ENCODE measurements around the gene RUFY2.

Gene RUFY2

GRCh38 chr10:68342909-68343516 lies 64.1 kb downstream of the RUFY2 start:
- H4K5ac ChIP-seq (ENCODE audit: low read length) = no peak overlapping the region
- H3K4me3 ChIP-seq (ENCODE audit: low read length) = no peak overlapping the region
- H3K18ac ChIP-seq (ENCODE audit: low read length) = no peak overlapping the region
- H3K27me3 ChIP-seq (ENCODE audit: insufficient read depth, low read length, poor library complexity) = no peaks in the 10 kb centered on the region
- no CpG with 5 or more reads among the region's 3 CpGs for WGBS (ENCODE audit: extremely low coverage, insufficient coverage, low lambda C conversion rate)
- peaks cover 2% of the 10 kb centered on the region for H3K79me1 ChIP-seq (ENCODE audit: low read length)
- H2BK5ac ChIP-seq (ENCODE audit: low read length) = no peak overlapping the region
- H3K56ac ChIP-seq (ENCODE audit: low read length) = no peak overlapping the region
- H3K79me2 ChIP-seq (ENCODE audit: control insufficient read depth, insufficient read depth, low read length) = peaks cover 22% of the 10 kb centered on the region
- H3K9ac ChIP-seq (ENCODE audit: low read length) = no peak overlapping the region
- no peak overlapping the region for H2AK5ac ChIP-seq (ENCODE audit: low read length)
- peaks cover 6% of the 10 kb centered on the region for H3K36me3 ChIP-seq (ENCODE audit: control insufficient read depth, insufficient read depth, low read length)
- H3K27ac ChIP-seq (ENCODE audit: low read depth, low read length) = no peak overlapping the region
- no peak overlapping the region for H3K23ac ChIP-seq (ENCODE audit: low read length)
- no peak overlapping the region for H3K4ac ChIP-seq (ENCODE audit: low read depth, low read length)
- H4K8ac ChIP-seq (ENCODE audit: low read depth, low read length) = no peak overlapping the region
- no peak overlapping the region for H3K4me2 ChIP-seq (ENCODE audit: low read length)
- no peak overlapping the region for H2BK15ac ChIP-seq (replicated peaks; ENCODE audit: low read depth)
- no peak for DNase-seq
- H2BK120ac ChIP-seq (ENCODE audit: low read depth, low read length) = no peak overlapping the region
- H3K4me1 ChIP-seq (ENCODE audit: control insufficient read depth, low read depth, low read length) = no peaks in the 10 kb centered on the region

GRCh38 chr10:68340358-68341080 lies 66.6 kb downstream of the RUFY2 start:
- peaks cover 43% of the 10 kb centered on the region for H3K79me2 ChIP-seq (ENCODE audit: control insufficient read depth, insufficient read depth, low read length)
- H4K8ac ChIP-seq (ENCODE audit: low read depth, low read length) = no peak overlapping the region
- H3K4me3 ChIP-seq (ENCODE audit: low read length) = no peak overlapping the region
- no peak overlapping the region for H3K4me2 ChIP-seq (ENCODE audit: low read length)
- no peaks in the 10 kb centered on the region for H3K4me1 ChIP-seq (ENCODE audit: control insufficient read depth, low read depth, low read length)
- no peak overlapping the region for H3K18ac ChIP-seq (ENCODE audit: low read length)
- peaks cover 6% of the 10 kb centered on the region for H3K36me3 ChIP-seq (ENCODE audit: control insufficient read depth, insufficient read depth, low read length)
- H3K79me1 ChIP-seq (ENCODE audit: low read length) = peaks cover 2% of the 10 kb centered on the region
- no peak overlapping the region for H4K5ac ChIP-seq (ENCODE audit: low read length)
- H2AK5ac ChIP-seq (ENCODE audit: low read length) = no peak overlapping the region
- H2BK5ac ChIP-seq (ENCODE audit: low read length) = no peak overlapping the region
- H3K4ac ChIP-seq (ENCODE audit: low read depth, low read length) = no peak overlapping the region
- no peak overlapping the region for H3K56ac ChIP-seq (ENCODE audit: low read length)
- H2BK15ac ChIP-seq (replicated peaks; ENCODE audit: low read depth) = no peak overlapping the region
- DNase-seq = no peak
- no peak overlapping the region for H3K23ac ChIP-seq (ENCODE audit: low read length)
- no peak overlapping the region for H2BK120ac ChIP-seq (ENCODE audit: low read depth, low read length)
- H3K27ac ChIP-seq (ENCODE audit: low read depth, low read length) = no peak overlapping the region
- no CpG with 5 or more reads among the region's 8 CpGs for WGBS (ENCODE audit: extremely low coverage, insufficient coverage, low lambda C conversion rate)
- H3K27me3 ChIP-seq (ENCODE audit: insufficient read depth, low read length, poor library complexity) = no peaks in the 10 kb centered on the region
- H3K9ac ChIP-seq (ENCODE audit: low read length) = no peak overlapping the region

GRCh38 chr10:68336754-68337351 lies 70.2 kb downstream of the RUFY2 start:
- H3K4me3 ChIP-seq (ENCODE audit: low read length) = no peak overlapping the region
- H4K5ac ChIP-seq (ENCODE audit: low read length) = no peak overlapping the region
- no peak overlapping the region for H3K56ac ChIP-seq (ENCODE audit: low read length)
- no peak overlapping the region for H3K27ac ChIP-seq (ENCODE audit: low read depth, low read length)
- H2BK5ac ChIP-seq (ENCODE audit: low read length) = no peak overlapping the region
- no peak overlapping the region for H2BK120ac ChIP-seq (ENCODE audit: low read depth, low read length)
- no peak overlapping the region for H3K18ac ChIP-seq (ENCODE audit: low read length)
- no peak overlapping the region for H3K4me2 ChIP-seq (ENCODE audit: low read length)
- H3K23ac ChIP-seq (ENCODE audit: low read length) = no peak overlapping the region
- peaks cover 6% of the 10 kb centered on the region for H3K36me3 ChIP-seq (ENCODE audit: control insufficient read depth, insufficient read depth, low read length)
- no peak for DNase-seq
- peaks cover 2% of the 10 kb centered on the region for H3K79me1 ChIP-seq (ENCODE audit: low read length)
- no CpG with 5 or more reads among the region's 7 CpGs for WGBS (ENCODE audit: extremely low coverage, insufficient coverage, low lambda C conversion rate)
- H3K9ac ChIP-seq (ENCODE audit: low read length) = no peak overlapping the region
- no peaks in the 10 kb centered on the region for H3K27me3 ChIP-seq (ENCODE audit: insufficient read depth, low read length, poor library complexity)
- H3K4me1 ChIP-seq (ENCODE audit: control insufficient read depth, low read depth, low read length) = no peaks in the 10 kb centered on the region
- H3K79me2 ChIP-seq (ENCODE audit: control insufficient read depth, insufficient read depth, low read length) = peaks cover 79% of the 10 kb centered on the region
- no peak overlapping the region for H2BK15ac ChIP-seq (replicated peaks; ENCODE audit: low read depth)
- H3K4ac ChIP-seq (ENCODE audit: low read depth, low read length) = no peak overlapping the region
- no peak overlapping the region for H4K8ac ChIP-seq (ENCODE audit: low read depth, low read length)
- no peak overlapping the region for H2AK5ac ChIP-seq (ENCODE audit: low read length)

- peak overlapping the region; percentile 69 for H3K9ac ChIP-seq (ENCODE audit: low read length)
- H3K27ac ChIP-seq (ENCODE audit: low read depth, low read length) = no peak overlapping the region
- no peak overlapping the region for H3K4ac ChIP-seq (ENCODE audit: low read depth, low read length)
- no peak overlapping the region for H2AK5ac ChIP-seq (ENCODE audit: low read length)
- H3K79me2 ChIP-seq (ENCODE audit: control insufficient read depth, insufficient read depth, low read length) = peaks cover 70% of the 10 kb centered on the region
- peak overlapping the region; percentile 44 for H3K56ac ChIP-seq (ENCODE audit: low read length)
- H3K23ac ChIP-seq (ENCODE audit: low read length) = no peak overlapping the region
- H3K4me3 ChIP-seq (ENCODE audit: low read length) = peak overlapping the region; percentile 50
- H2BK5ac ChIP-seq (ENCODE audit: low read length) = no peak overlapping the region
- peak overlapping the region; percentile 67 for H3K4me2 ChIP-seq (ENCODE audit: low read length)
- H4K5ac ChIP-seq (ENCODE audit: low read length) = no peak overlapping the region
- peaks cover 2% of the 10 kb centered on the region for H3K36me3 ChIP-seq (ENCODE audit: control insufficient read depth, insufficient read depth, low read length)
- no CpG with 5 or more reads among the region's 8 CpGs for WGBS (ENCODE audit: extremely low coverage, insufficient coverage, low lambda C conversion rate)
- no peak overlapping the region for H3K18ac ChIP-seq (ENCODE audit: low read length)
- H3K4me1 ChIP-seq (ENCODE audit: control insufficient read depth, low read depth, low read length) = no peaks in the 10 kb centered on the region
- no peak overlapping the region for H4K8ac ChIP-seq (ENCODE audit: low read depth, low read length)
- H2BK15ac ChIP-seq (replicated peaks; ENCODE audit: low read depth) = no peak overlapping the region
- no peaks in the 10 kb centered on the region for H3K27me3 ChIP-seq (ENCODE audit: insufficient read depth, low read length, poor library complexity)
- no peak for DNase-seq
- H3K79me1 ChIP-seq (ENCODE audit: low read length) = peaks cover 2% of the 10 kb centered on the region
- H2BK120ac ChIP-seq (ENCODE audit: low read depth, low read length) = no peak overlapping the region
These were observed 72.2 kb downstream of the RUFY2 start for GRCh38 chr10:68334672-68335467.

- no peak overlapping the region for H2BK120ac ChIP-seq (ENCODE audit: low read depth, low read length)
- no peak overlapping the region for H3K56ac ChIP-seq (ENCODE audit: low read length)
- no peak overlapping the region for H3K18ac ChIP-seq (ENCODE audit: low read length)
- H2BK15ac ChIP-seq (replicated peaks; ENCODE audit: low read depth) = no peak overlapping the region
- H3K23ac ChIP-seq (ENCODE audit: low read length) = no peak overlapping the region
- WGBS (ENCODE audit: extremely low coverage, insufficient coverage, low lambda C conversion rate) = no CpG with 5 or more reads among the region's 10 CpGs
- DNase-seq = no peak
- no peak overlapping the region for H4K8ac ChIP-seq (ENCODE audit: low read depth, low read length)
- H3K4me3 ChIP-seq (ENCODE audit: low read length) = peak overlapping the region; percentile 99
- no peak overlapping the region for H3K4ac ChIP-seq (ENCODE audit: low read depth, low read length)
- H2AK5ac ChIP-seq (ENCODE audit: low read length) = no peak overlapping the region
- no peaks in the 10 kb centered on the region for H3K27me3 ChIP-seq (ENCODE audit: insufficient read depth, low read length, poor library complexity)
- H4K5ac ChIP-seq (ENCODE audit: low read length) = no peak overlapping the region
- peaks cover 2% of the 10 kb centered on the region for H3K79me1 ChIP-seq (ENCODE audit: low read length)
- H3K4me2 ChIP-seq (ENCODE audit: low read length) = no peak overlapping the region
- H3K79me2 ChIP-seq (ENCODE audit: control insufficient read depth, insufficient read depth, low read length) = peaks cover 62% of the 10 kb centered on the region
- H3K27ac ChIP-seq (ENCODE audit: low read depth, low read length) = no peak overlapping the region
- H3K4me1 ChIP-seq (ENCODE audit: control insufficient read depth, low read depth, low read length) = no peaks in the 10 kb centered on the region
- peak overlapping the region; percentile 100 for H3K9ac ChIP-seq (ENCODE audit: low read length)
- peaks cover 2% of the 10 kb centered on the region for H3K36me3 ChIP-seq (ENCODE audit: control insufficient read depth, insufficient read depth, low read length)
- H2BK5ac ChIP-seq (ENCODE audit: low read length) = no peak overlapping the region
These were observed 73.3 kb downstream of the RUFY2 start for GRCh38 chr10:68333440-68334431.
